ENCODE measurements around the gene CORO7. TPM values are rescaled to one million over a fixed set of nuclear protein-coding genes. Genes with fewer than 3 reads are reported as not detected.

Gene CORO7
- total RNA-seq, 1 experiment from 2014 or later: 42.1 TPM

DNA sequence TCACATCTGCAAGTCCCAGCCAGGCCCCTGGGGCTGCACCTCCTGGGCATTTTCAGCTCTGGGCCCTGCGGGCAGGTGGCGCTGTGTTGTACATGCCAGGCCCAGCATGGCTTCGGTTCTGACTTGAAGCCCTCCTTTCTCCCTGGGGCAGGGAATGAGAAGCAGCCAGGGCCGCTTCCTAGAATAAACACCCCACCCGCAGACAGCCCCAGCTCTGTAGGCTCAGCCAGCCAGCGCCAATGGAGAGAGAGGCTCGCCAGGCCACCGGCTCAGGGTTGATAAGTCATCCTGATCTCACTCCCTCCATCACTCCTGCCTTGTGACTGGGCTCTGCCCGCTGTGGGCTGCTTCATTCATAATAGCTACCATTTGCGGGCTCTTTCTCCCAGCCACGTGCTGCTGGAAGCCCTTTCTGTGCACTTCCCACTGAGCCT is 106.5 kb downstream of the CORO7 start:
- no peaks in the 10 kb centered on the region for H4K20me1 ChIP-seq (ENCODE audit: insufficient read depth)
- peaks cover 39% of the 10 kb centered on the region; the same call in 1 of the 2 replicates for H3F3A ChIP-seq (ENCODE audit: insufficient read depth, low read depth)
- no peaks in the 10 kb centered on the region for H3K9me3 ChIP-seq (ENCODE audit: insufficient read depth, low read depth)
- H2AFZ ChIP-seq: no peak overlapping the region
- H3K27me3 ChIP-seq (ENCODE audit: insufficient read depth, low read depth): no peaks in the 10 kb centered on the region
- peak overlapping the region; percentile 30; the same call in 1 of the 2 replicates for H3K4me2 ChIP-seq
- no peak overlapping the region for H3K27ac ChIP-seq
- TF ChIP-seq EZH2 (IDR thresholded peaks at IDR 0.05; ENCODE audit: low read depth): no peak
- TF ChIP-seq, protein P1, sequence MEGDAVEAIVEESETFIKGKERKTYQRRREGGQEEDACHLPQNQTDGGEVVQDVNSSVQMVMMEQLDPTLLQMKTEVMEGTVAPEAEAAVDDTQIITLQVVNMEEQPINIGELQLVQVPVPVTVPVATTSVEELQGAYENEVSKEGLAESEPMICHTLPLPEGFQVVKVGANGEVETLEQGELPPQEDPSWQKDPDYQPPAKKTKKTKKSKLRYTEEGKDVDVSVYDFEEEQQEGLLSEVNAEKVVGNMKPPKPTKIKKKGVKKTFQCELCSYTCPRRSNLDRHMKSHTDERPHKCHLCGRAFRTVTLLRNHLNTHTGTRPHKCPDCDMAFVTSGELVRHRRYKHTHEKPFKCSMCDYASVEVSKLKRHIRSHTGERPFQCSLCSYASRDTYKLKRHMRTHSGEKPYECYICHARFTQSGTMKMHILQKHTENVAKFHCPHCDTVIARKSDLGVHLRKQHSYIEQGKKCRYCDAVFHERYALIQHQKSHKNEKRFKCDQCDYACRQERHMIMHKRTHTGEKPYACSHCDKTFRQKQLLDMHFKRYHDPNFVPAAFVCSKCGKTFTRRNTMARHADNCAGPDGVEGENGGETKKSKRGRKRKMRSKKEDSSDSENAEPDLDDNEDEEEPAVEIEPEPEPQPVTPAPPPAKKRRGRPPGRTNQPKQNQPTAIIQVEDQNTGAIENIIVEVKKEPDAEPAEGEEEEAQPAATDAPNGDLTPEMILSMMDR (conservative IDR thresholded peaks at IDR 0.05): peak; percentile 65
- peaks cover 30% of the 10 kb centered on the region for H3K4me1 ChIP-seq (replicated peaks; ENCODE audit: insufficient read depth)
- DNase-seq: peak; percentile 75 to 88
- no peaks in the 10 kb centered on the region for H3K36me3 ChIP-seq (ENCODE audit: low read depth)
- CTCF ChIA-PET: interaction anchor here (0.6 to 1.3 kb wide), 7 partner anchors 9 to 385 kb away, joined by 3 to 7 read pairs (median 5); no protein-coding TSS in a partner anchor
- peaks cover 12% of the 10 kb centered on the region for H3K79me2 ChIP-seq (ENCODE audit: low read depth)
- POLR2A ChIA-PET (ENCODE audit: unreplicated experiment): interaction anchor here (0.6 kb wide), 5 partner anchors 15 to 494 kb away, joined by 3 to 24 read pairs (median 5); no protein-coding TSS in a partner anchor
- no peaks in the 10 kb centered on the region for H3K9me2 ChIP-seq (ENCODE audit: insufficient read depth)
- no TSS peak for BruUV-seq (replicated peaks)
- H3K4me3 ChIP-seq: no peak overlapping the region
- intact Hi-C loops (cut with micrococcal nuclease; ENCODE audit: unreplicated experiment): loop anchor here (1.0 to 2.0 kb wide), 2 partner anchors 7 to 21 kb away; no protein-coding TSS in a partner anchor

DNA sequence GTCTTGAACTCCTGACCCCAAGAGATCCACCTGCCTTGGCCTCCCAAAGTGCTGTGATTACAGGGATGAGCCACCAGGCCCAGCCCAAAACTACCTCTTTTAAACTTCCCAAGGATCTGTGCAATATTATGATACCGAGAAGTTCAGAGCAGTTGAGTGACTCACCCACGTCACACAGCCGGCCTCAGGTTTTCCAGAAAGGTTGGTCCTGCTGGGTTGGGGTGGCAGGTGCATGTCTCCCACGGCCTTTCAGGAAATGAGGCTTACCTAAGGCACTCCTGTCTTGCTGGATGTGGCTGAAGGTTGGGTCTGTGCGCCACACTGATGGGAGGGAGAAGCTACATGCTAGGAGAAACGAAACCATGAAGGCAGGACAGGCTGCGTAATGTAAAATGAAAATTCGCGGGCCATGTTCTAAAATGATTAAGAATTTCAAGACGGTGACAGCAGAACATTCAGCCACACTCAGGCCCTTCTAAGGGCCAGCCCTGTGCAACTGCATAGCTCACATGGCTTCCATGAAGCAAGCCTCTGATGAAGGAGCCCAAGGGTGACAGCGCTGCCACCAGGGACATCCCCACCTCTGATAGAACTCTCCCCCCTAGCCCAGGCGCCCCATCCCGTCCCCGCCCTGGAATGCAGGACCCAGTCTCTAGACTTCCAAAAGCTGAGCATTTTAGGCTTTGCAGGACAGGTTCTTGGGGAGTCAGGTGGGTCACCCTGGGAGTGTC is 107.1 kb downstream of the CORO7 start:
- H3K4me3 ChIP-seq: no peak overlapping the region
- H4K20me1 ChIP-seq (ENCODE audit: insufficient read depth): no peaks in the 10 kb centered on the region
- intact Hi-C loops (cut with micrococcal nuclease; ENCODE audit: unreplicated experiment): loop anchor here (1.0 to 2.0 kb wide), 2 partner anchors 8 to 22 kb away; no protein-coding TSS in a partner anchor
- H3K36me3 ChIP-seq (ENCODE audit: low read depth): no peaks in the 10 kb centered on the region
- H3F3A ChIP-seq (ENCODE audit: insufficient read depth, low read depth): peaks cover 33% of the 10 kb centered on the region; the same call in 1 of the 2 replicates
- BruUV-seq (replicated peaks): no TSS peak
- no peaks in the 10 kb centered on the region for H3K9me3 ChIP-seq (ENCODE audit: insufficient read depth, low read depth)
- no peaks in the 10 kb centered on the region for H3K9me2 ChIP-seq (ENCODE audit: insufficient read depth)
- no peak for DNase-seq
- peaks cover 12% of the 10 kb centered on the region for H3K79me2 ChIP-seq (ENCODE audit: low read depth)
- H3K4me2 ChIP-seq: no peak overlapping the region
- H3K27me3 ChIP-seq (ENCODE audit: insufficient read depth, low read depth): no peaks in the 10 kb centered on the region
- CTCF ChIA-PET: interaction anchor here (0.6 to 1.3 kb wide), 6 partner anchors 8 to 56 kb away, joined by 3 to 8 read pairs (median 6); no protein-coding TSS in a partner anchor
- no peak overlapping the region for H3K27ac ChIP-seq
- peaks cover 26% of the 10 kb centered on the region for H3K4me1 ChIP-seq (replicated peaks; ENCODE audit: insufficient read depth)
- POLR2A ChIA-PET (ENCODE audit: unreplicated experiment): interaction anchor here (0.6 kb wide), 1 partner anchor 35 kb away, joined by 5 read pairs; no protein-coding TSS in a partner anchor
- TF ChIP-seq EZH2 (IDR thresholded peaks at IDR 0.05; ENCODE audit: low read depth): no peak
- TF ChIP-seq, protein P1 (conservative IDR thresholded peaks at IDR 0.05): no peak
- no peak overlapping the region for H2AFZ ChIP-seq

DNA sequence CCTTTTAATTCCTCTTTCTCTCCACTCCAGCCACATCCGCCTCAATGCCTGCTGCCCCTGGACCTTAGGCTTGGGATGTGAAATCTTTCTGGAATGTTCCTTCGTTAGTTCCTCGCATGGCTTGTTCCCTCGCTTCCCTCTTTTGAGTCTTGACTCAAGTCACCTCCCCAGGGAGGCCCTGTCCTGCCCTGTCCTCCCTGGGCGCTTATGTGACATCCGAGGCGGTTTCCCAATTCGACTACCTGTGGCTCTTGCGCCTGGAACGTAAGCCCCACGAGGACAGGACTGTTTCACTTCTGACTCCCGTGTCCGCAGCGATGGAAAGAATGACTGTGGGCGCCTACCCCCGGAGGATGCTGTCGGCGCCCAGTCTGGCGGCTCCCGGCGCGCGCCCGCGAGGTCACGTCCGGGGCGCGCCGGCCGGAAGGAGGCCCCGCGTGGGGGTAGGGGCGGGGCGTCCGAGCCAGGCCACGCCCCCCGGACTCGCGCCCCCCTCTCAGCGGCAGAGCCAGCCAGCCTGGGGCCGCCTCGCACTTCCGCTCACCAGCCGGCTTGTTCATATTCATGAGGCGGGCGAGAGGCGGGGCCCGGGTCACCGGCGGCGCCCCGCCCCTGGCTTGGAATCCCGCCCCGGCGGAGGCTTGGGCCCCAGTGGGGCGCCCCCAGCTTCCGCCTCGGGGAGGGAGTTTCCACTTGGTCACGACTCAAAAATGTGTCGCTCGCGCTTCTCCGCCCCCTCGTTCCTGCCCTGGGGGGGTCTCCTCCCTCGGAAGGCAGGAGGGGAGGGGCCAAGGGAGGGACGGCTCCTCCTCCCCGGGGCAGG is 109.0 kb downstream of the CORO7 start:
- Histone ChIP-seq H3K4me2 (peak overlapping the region; percentile 92), H2AFZ (peak overlapping the region; percentile 94), H3K4me1 (replicated peaks; ENCODE audit: insufficient read depth) (peaks cover 26% of the 10 kb centered on the region), H3K9me3 (ENCODE audit: insufficient read depth, low read depth) (no peaks in the 10 kb centered on the region), H4K20me1 (ENCODE audit: insufficient read depth) (no peaks in the 10 kb centered on the region), H3F3A (ENCODE audit: insufficient read depth, low read depth) (peaks cover 31% of the 10 kb centered on the region; the same call in 1 of the 2 replicates), H3K79me2 (ENCODE audit: low read depth) (peaks cover 12% of the 10 kb centered on the region), H3K36me3 (ENCODE audit: low read depth) (no peaks in the 10 kb centered on the region), H3K27ac (peak overlapping the region; percentile 26; the same call in 1 of the 2 replicates), H3K4me3 (peak overlapping the region; percentile 87), H3K9me2 (ENCODE audit: insufficient read depth) (no peaks in the 10 kb centered on the region), H3K27me3 (ENCODE audit: insufficient read depth, low read depth) (no peaks in the 10 kb centered on the region)
- TF ChIP-seq EZH2 (IDR thresholded peaks at IDR 0.05; ENCODE audit: low read depth): no peak
- TF ChIP-seq, protein P1 (conservative IDR thresholded peaks at IDR 0.05): no peak
- CTCF ChIA-PET: interaction anchor here (0.7 to 1.0 kb wide), 3 partner anchors 9 to 17 kb away, joined by 3 to 18 read pairs (median 4); no protein-coding TSS in a partner anchor
- TSS peak; percentile 66 for BruUV-seq (replicated peaks)
- POLR2A ChIA-PET (ENCODE audit: unreplicated experiment): interaction anchor here (0.6 to 0.7 kb wide), 2 partner anchors 33 to 69 kb away, joined by 3 to 6 read pairs; no protein-coding TSS in a partner anchor
- intact Hi-C loops (cut with micrococcal nuclease; ENCODE audit: unreplicated experiment): loop anchor here (1.0 to 2.0 kb wide), 4 partner anchors 8 to 86 kb away; no protein-coding TSS in a partner anchor
- peak; percentile 86 to 99 for DNase-seq

Measured in PC-9 (cell line).